Smooth muscle cell (in vitro differentiated cells): ENCODE results near the gene PLPP3. TPM values are rescaled to one million over a fixed set of nuclear protein-coding genes. Genes with fewer than 3 reads are reported as not detected.

Source experiments
- DNase-seq: peaks from one replicate; lab custom pipeline; 2025; ENCODE audit not compliant: unreplicated experiment; lab: John Stamatoyannopoulos, UW
- H2AFZ ChIP-seq: fragments of 200-600 bp; sonication (generic); 2 replicates; pipeline ENCODE4 v1.6.0; 2016; ENCODE audit warnings: antibody characterized with exemption, low read depth, mild to moderate bottlenecking
- H3F3A ChIP-seq: fragments of 200-600 bp; sonication (generic); 2 replicates; pipeline ENCODE4 v1.6.0; 2017; ENCODE audit warnings: antibody characterized with exemption, low read depth
- H3K27ac ChIP-seq: fragments of 200-600 bp; sonication (generic); 2 replicates; pipeline ENCODE4 v1.5.1; 2016; ENCODE audit warnings: low read depth, mild to moderate bottlenecking
- H3K27me3 ChIP-seq: fragments of 200-600 bp; sonication (generic); 2 replicates; pipeline ENCODE4 v1.6.1; 2016; ENCODE audit warnings: low read depth, mild to moderate bottlenecking
- H3K36me3 ChIP-seq: fragments of 200-600 bp; sonication (generic); 2 replicates; pipeline ENCODE4 v1.5.1; 2016; ENCODE audit warnings: low read depth
- H3K4me1 ChIP-seq: fragments of 200-600 bp; sonication (generic); 2 replicates; pipeline ENCODE4 v1.5.1; 2016; ENCODE audit warnings: low read depth
- H3K4me2 ChIP-seq: fragments of 200-600 bp; sonication (generic); 2 replicates; pipeline ENCODE4 v1.6.0; 2016; ENCODE audit warnings: mild to moderate bottlenecking
- H3K4me3 ChIP-seq: fragments of 200-600 bp; sonication (generic); 2 replicates; pipeline ENCODE4 v1.5.1; 2016; ENCODE audit warnings: mild to moderate bottlenecking
- H3K79me2 ChIP-seq: fragments of 200-600 bp; sonication (generic); 2 replicates; pipeline ENCODE4 v1.6.0; 2016; ENCODE audit warnings: low read depth, mild to moderate bottlenecking
- H3K9ac ChIP-seq: fragments of 200-600 bp; sonication (generic); 2 replicates; pipeline ENCODE4 v1.6.0; 2016; ENCODE audit warnings: low read depth
- H3K9me3 ChIP-seq: fragments of 200-600 bp; sonication (generic); replicated peaks from 2 replicates; pipeline ENCODE4 v1.5.1; 2016; ENCODE audit warnings: low read depth
- H4K20me1 ChIP-seq: fragments of 200-600 bp; sonication (generic); 2 replicates; pipeline ENCODE4 v1.6.0; 2016; ENCODE audit warnings: low read depth
- CTCF ChIP-seq: fragments of 200-600 bp; sonication (generic); IDR thresholded peaks from 2 replicates; pipeline ENCODE4 v1.5.1; 2017; ENCODE audit warnings: borderline replicate concordance, mild to moderate bottlenecking, antibody characterized with exemption; ENCODE audit not compliant: insufficient read depth, poor library complexity, severe bottlenecking
- WGBS: methylation state at CpG from one replicate; pipeline ENCODE4 v1.1.7; 2016; ENCODE audit warnings: low lambda C conversion rate; 5-methylcytosine and 5-hydroxymethylcytosine counted together
- polyA plus RNA-seq: library from polyadenylated mRNA; unstranded; fragments of >200 nt; fragmentation: Nextera tagmentation; extraction: Ambion mirVana; gene quantifications from 2 replicates; pipeline ENCODE4 v1.2.1, GENCODE V29; 2016
- total RNA-seq: library from RNA; depleted of rRNA; stranded (reverse); fragments of >200 nt; gene quantifications from 2 replicates; pipeline ENCODE4 v1.2.3, GENCODE V29; 2014

Gene PLPP3
- total and polyA plus RNA-seq, 2 experiments from 2014 or later, result 56.9 to 81.5 TPM

DNA sequence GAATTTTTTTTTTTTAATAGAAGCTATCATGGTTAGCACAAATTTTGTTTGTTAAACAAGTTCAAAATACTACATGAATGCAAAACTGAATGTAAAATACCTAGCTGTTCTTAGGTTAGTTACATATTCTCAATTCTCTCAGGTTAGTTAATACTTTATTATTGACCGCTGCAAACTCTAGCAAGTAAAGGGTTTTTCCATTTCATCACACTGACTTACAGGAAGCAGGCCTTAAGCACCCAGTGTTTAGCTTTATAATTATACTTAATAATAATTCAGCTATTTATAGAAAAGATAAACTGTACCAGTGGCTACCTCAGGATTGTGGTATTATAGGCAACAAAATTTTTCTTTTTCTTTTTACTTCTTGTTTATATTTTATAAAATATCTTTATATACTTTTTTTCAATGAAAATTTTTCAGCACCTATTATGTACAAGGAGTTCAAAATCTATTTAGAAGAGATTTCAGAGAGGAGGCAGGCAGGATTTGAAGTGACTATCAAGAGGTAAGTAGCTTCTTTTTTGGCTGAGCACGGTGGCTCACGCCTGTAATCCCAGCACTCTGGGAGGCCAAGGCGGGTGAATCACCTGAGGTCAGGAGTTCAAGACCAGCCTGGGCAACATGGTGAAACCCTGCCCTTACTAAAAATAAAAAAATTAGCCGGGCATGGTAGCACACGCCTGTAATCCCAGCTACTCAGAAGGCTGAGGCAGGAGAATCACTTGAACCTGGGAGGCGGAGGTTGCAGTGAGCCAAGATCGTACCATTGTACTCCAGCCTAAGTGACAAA lies 17.9 kb downstream of the PLPP3 start:
- no peak overlapping the region for H3K4me3 ChIP-seq
- 87% methylated on average over 8 of the region's 8 CpGs for WGBS
- H3K4me2 ChIP-seq, result no peak overlapping the region
- no peaks in the 10 kb centered on the region for H3K9me3 ChIP-seq
- H3K4me1 ChIP-seq, result peaks cover 35% of the 10 kb centered on the region
- H3K79me2 ChIP-seq, result peaks cover 97% of the 10 kb centered on the region
- no peaks in the 10 kb centered on the region for H3K36me3 ChIP-seq
- DNase-seq, result no peak
- no peak overlapping the region for H2AFZ ChIP-seq
- H3K27ac ChIP-seq, result no peak overlapping the region
- no peak overlapping the region for H3K9ac ChIP-seq
- peaks cover 100% of the 10 kb centered on the region for H4K20me1 ChIP-seq
- no peak for TF ChIP-seq CTCF
- H3F3A ChIP-seq, result no peaks in the 10 kb centered on the region
- H3K27me3 ChIP-seq, result no peaks in the 10 kb centered on the region

DNA sequence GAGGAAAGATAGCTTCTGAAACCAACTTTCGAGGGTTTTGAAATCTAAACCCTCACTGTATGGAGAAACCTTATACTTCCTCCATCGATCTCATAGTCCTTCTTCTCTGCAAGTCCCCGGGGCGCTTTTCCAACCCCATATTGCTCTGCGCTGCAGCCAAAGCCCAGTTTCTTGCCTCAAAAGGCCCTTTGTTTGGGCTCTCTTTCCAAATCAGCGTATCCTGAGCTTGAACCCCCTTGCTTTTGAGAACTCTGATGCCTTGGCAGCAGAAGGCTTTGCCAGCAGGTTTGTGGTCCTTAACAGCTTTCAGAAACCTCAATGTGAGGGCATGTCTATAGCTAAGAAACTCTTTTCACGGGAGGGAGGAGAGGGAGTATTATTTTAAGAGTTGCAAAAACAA lies 21.6 kb downstream of the PLPP3 start:
- TF ChIP-seq CTCF, result no peak
- 95% methylated on average over 7 of the region's 7 CpGs for WGBS
- no peak overlapping the region for H3K9ac ChIP-seq
- no peaks in the 10 kb centered on the region for H3K36me3 ChIP-seq
- no peaks in the 10 kb centered on the region for H3K9me3 ChIP-seq
- H3K27me3 ChIP-seq, result no peaks in the 10 kb centered on the region
- peaks cover 96% of the 10 kb centered on the region for H3K79me2 ChIP-seq
- no peak overlapping the region for H3K4me2 ChIP-seq
- H3K4me3 ChIP-seq, result no peak overlapping the region
- no peaks in the 10 kb centered on the region for H3F3A ChIP-seq
- peaks cover 2% of the 10 kb centered on the region for H3K4me1 ChIP-seq
- no peak overlapping the region for H2AFZ ChIP-seq
- no peak for DNase-seq
- H3K27ac ChIP-seq, result no peak overlapping the region
- peaks cover 100% of the 10 kb centered on the region for H4K20me1 ChIP-seq

DNA sequence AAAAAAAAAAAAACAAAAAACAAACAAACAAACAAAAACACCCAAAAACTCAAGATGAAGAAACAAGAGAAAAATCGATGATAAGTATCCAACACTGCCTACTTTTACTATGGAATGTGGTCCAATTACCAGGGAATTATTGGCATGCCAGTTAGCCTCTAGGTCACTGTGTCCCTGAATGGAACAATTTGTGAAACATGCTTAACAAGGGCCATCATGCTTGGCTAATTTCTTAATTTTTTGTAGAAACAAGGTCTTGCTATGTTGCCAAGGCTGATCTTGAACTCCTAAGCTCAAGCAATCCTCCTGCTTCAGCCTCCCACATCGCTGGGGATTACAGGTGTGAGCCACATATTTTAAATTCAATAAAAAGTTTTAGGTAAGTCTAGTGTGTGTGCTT lies 23.9 kb downstream of the PLPP3 start:
- peaks cover 7% of the 10 kb centered on the region for H3K4me1 ChIP-seq

More for the DNA sequence above, 23.9 kb downstream of the PLPP3 start:
- no peak overlapping the region for H3K4me2 ChIP-seq
- H3K9me3 ChIP-seq, result no peaks in the 10 kb centered on the region
- H3K79me2 ChIP-seq, result peaks cover 96% of the 10 kb centered on the region
- H3K36me3 ChIP-seq, result no peaks in the 10 kb centered on the region
- H3K27ac ChIP-seq, result no peak overlapping the region
- H2AFZ ChIP-seq, result no peak overlapping the region
- no peak overlapping the region for H3K9ac ChIP-seq
- 94% methylated on average over 2 of the region's 2 CpGs for WGBS
- H3K27me3 ChIP-seq, result no peaks in the 10 kb centered on the region
- DNase-seq, result no peak
- H3K4me3 ChIP-seq, result no peak overlapping the region
- no peak for TF ChIP-seq CTCF
- peaks cover 100% of the 10 kb centered on the region for H4K20me1 ChIP-seq
- no peaks in the 10 kb centered on the region for H3F3A ChIP-seq
